ENCODE measurements around the gene RGS6.

- TF ChIP-seq CTCF (IDR thresholded peaks at IDR 0.05 in 4 of 5, conservative IDR thresholded peaks at IDR 0.05 in 1 of 5) (no peak), POLR2A (IDR thresholded peaks at IDR 0.05) (no peak)
These were observed 330.5 kb downstream of the RGS6 start for GRCh38 chr14:72262771-72263170.

All from gastrocnemius medialis (tissue), 4 donors.